GM12873 (cell line): Measurements from ENCODE around the gene BMPR1A.

Experiments used
- TF ChIP-seq, protein P1 (sequence below): IDR thresholded peaks from 2 replicates; pipeline ENCODE4 v1.5.1; 2012; ENCODE audit warnings: low read depth, mild to moderate bottlenecking, moderate library complexity, low read length, control low read depth; ENCODE audit not compliant: insufficient read depth; ENCODE audit errors: missing control alignments

BMPR1A gene

DNA sequence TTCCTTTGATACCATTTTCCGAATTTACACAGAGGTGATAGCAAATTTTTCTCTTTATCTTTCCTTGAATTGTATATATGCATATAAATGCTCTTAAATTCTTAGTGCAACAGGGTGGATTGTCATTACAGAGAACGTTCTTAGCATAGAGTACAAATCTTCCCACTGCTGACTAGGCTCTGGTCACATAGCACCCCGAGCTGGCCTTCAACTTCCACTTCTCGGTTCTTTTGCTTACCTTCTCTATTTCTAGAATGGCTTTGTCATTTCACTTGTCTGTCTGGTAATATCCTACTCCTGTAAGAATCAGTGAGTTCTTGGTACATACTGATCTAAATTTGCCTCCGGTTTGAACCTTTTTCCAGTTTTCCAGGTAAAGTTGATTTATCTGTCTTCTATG lies 225.3 kb downstream of the BMPR1A start:
- TF ChIP-seq, protein P1, sequence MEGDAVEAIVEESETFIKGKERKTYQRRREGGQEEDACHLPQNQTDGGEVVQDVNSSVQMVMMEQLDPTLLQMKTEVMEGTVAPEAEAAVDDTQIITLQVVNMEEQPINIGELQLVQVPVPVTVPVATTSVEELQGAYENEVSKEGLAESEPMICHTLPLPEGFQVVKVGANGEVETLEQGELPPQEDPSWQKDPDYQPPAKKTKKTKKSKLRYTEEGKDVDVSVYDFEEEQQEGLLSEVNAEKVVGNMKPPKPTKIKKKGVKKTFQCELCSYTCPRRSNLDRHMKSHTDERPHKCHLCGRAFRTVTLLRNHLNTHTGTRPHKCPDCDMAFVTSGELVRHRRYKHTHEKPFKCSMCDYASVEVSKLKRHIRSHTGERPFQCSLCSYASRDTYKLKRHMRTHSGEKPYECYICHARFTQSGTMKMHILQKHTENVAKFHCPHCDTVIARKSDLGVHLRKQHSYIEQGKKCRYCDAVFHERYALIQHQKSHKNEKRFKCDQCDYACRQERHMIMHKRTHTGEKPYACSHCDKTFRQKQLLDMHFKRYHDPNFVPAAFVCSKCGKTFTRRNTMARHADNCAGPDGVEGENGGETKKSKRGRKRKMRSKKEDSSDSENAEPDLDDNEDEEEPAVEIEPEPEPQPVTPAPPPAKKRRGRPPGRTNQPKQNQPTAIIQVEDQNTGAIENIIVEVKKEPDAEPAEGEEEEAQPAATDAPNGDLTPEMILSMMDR: no peak
